Heart left ventricle (tissue), 16 donors: ENCODE measurements around the gene KRTAP2-3. TPM values are rescaled to one million over a fixed set of nuclear protein-coding genes. Genes with fewer than 3 reads are reported as not detected.
A peak's percentile ranks its signal among the peaks of the same experiment; 100 is the strongest.

Experiments used
- ATAC-seq, 4 donors: fragments of 200-7000 bp; cut with Tn5 transposase; one replicate each; pipeline ENCODE4 v1.9.1; 2020 to 2022; ENCODE audit warnings: moderate library complexity in 4 of 4, mild to moderate bottlenecking in 3 of 4, moderate number of reproducible peaks in 1 of 4
- DNase-seq, 5 donors: peaks; one replicate each; pipeline ENCODE4 v3.0.0-alpha.2; 2020
- H3K27ac ChIP-seq, 12 donors: fragments of 200-600 bp; sonication (generic) in 4 of 12; one replicate each; pipeline versions ENCODE4 v1.5.0 to v1.8.0; 2016 to 2022; ENCODE audit warnings: mild to moderate bottlenecking in 2 of 12
- H3K27me3 ChIP-seq, 9 donors: fragments of 200-600 bp; sonication (generic) in 2 of 9; one replicate each; pipeline versions ENCODE4 v1.5.1 to v1.8.0; 2016 to 2022; ENCODE audit warnings: mild to moderate bottlenecking in 3 of 9
- H3K36me3 ChIP-seq, 9 donors: fragments of 200-600 bp; sonication (generic) in 2 of 9; one replicate each; pipeline versions ENCODE4 v1.5.0 to v1.8.0; 2018 to 2022; ENCODE audit warnings: mild to moderate bottlenecking in 2 of 9
- H3K4me1 ChIP-seq, 12 donors: fragments of 200-600 bp; sonication (generic) in 4 of 12; one replicate each; pipeline versions ENCODE4 v1.5.0 to v1.8.0; 2016 to 2022; ENCODE audit warnings: mild to moderate bottlenecking in 3 of 12
- H3K4me3 ChIP-seq, 12 donors: fragments of 200-600 bp; sonication (generic) in 4 of 12; one replicate each; pipeline versions ENCODE4 v1.5.0 to v1.8.0; 2017 to 2022; ENCODE audit warnings: mild to moderate bottlenecking in 9 of 12, moderate library complexity in 4 of 12
- H3K9me3 ChIP-seq, 12 donors: fragments of 200-600 bp; sonication (generic) in 4 of 12; one replicate each; pipeline versions ENCODE4 v1.5.0 to v1.8.0; 2016 to 2022; ENCODE audit warnings: mild to moderate bottlenecking in 1 of 12
- CTCF ChIP-seq, 12 donors: fragments of 200-600 bp; sonication (generic) in 4 of 12; IDR thresholded peaks; one replicate each; pipeline versions ENCODE4 v1.5.0 to v1.8.0; 2018 to 2022; ENCODE audit warnings: antibody characterized with exemption in 12 of 12, mild to moderate bottlenecking in 5 of 12
- POLR2A ChIP-seq, 2 donors: fragments of 450-650 bp; IDR thresholded peaks; one replicate each; pipeline ENCODE4 v1.6.1; 2017; ENCODE audit warnings: antibody characterized with exemption in 2 of 2, mild to moderate bottlenecking in 2 of 2, moderate library complexity in 2 of 2
- WGBS, 4 donors: extraction: QIAGEN DNeasy Blood & Tissue Kit in 2 of 4; methylation state at CpG; one replicate each; pipeline versions ENCODE4 v1.1.5 to v1.1.7; 2013 to 2018; 5-methylcytosine and 5-hydroxymethylcytosine counted together
- intact Hi-C, 10 donors: fragments of 100-400 bp; cut with DNase I; formaldehyde crosslinking; loops; one replicate each; pipeline versions ENCODE4 v1.11.1 to v1.14.2; 2022
- polyA plus RNA-seq, 2 donors: library from polyadenylated mRNA; stranded (reverse); fragments of 200-250 nt; gene quantifications; one replicate each; pipeline ENCODE4 v1.2.3, GENCODE V29; 2013
- total RNA-seq, 9 donors: library from RNA; depleted of rRNA in 2 of 9; stranded (reverse); fragments of >200 nt in 2 of 9; fragmentation: NEBNext Ultra II Directional in 3 of 9; extraction: Animal tissue kit (Norgen Biotek cat#: 25700) in 3 of 9; gene quantifications; one replicate each; pipeline versions ENCODE4 v1.1.0 to v1.2.4, GENCODE V29; 2016 to 2023
- donor health status: ischemic (EF 13 %, LVEDD 7.1; RV severe dilation, severe dysfunction).
- donor health status: healthy with polysubstance abuse.
- donor health status: DM: no; HTN: yes; CAD: no.
- donor health status: DM: no; HTN: no; CAD: no.
- donor health status: ischemic (EF 25% LVEDD 6.9; RV normal size, moderate dysfunction).
- donor health status: ischemic (EF 25% LVEDD 5.7; RV mildly dilated, moderate dysfunction).
- donor health status: healthy.
- donor health status: DM: yes; HTN: yes; CAD: no.
- donor health status: ischemic (EF 35%, LVEDD 5.7; RV mildly dilated, moderate dysfunction).
- donor health status: nonischemic (EF 11% LVEDD 7.7; RV severe dilation, severe dysfunction).
- donor health status: DM: yes; HTN: yes; CAD: no.
- donor health status: PGD.
- donor health status: ischemic (EF 29% LVEDD 5.4; RV normal size, mild dysfunction).
- donor health status: nonischemic (EF 23%, LVEDD 6.1; RV moderate dilation, normal function).

Gene KRTAP2-3
- total and polyA plus RNA-seq, 11 donors = not detected

- Histone ChIP-seq H3K4me1 (peaks cover 0 to 9% (median 0%) of the 10 kb centered on the region in 12 donors), H3K9me3 (peaks cover 0 to 7% (median 0%) of the 10 kb centered on the region in 12 donors), H3K4me3 (no peak overlapping the region), H3K27me3 (peaks cover 0 to 4% (median 0%) of the 10 kb centered on the region in 9 donors), H3K36me3 (no peaks in the 10 kb centered on the region), H3K27ac (no peak overlapping the region)
- TF ChIP-seq CTCF (IDR thresholded peaks at IDR 0.05) (no peak), POLR2A (IDR thresholded peaks at IDR 0.05) (no peak)
- 72 to 84% (median 80%) methylated on average over 9 to 13 of the region's 13 CpGs for WGBS, 4 donors
- ATAC-seq = no peak
- DNase-seq = no peak
- intact Hi-C loops = no loop called here
These were observed 43.2 kb downstream of the KRTAP2-3 start for GRCh38 chr17:41016578-41017215.

- DNase-seq (no peak), ATAC-seq (no peak)
- peaks cover 0 to 9% (median 0%) of the 10 kb centered on the region in 12 donors for H3K4me1 ChIP-seq
- H3K36me3 ChIP-seq = no peaks in the 10 kb centered on the region
- 67 to 77% (median 72%) methylated on average over 7 of the region's 7 CpGs for WGBS, 4 donors
- TF ChIP-seq CTCF (IDR thresholded peaks at IDR 0.05) = no peak
- TF ChIP-seq POLR2A (IDR thresholded peaks at IDR 0.05) = no peak
- H3K27me3 ChIP-seq = peaks cover 0 to 4% (median 0%) of the 10 kb centered on the region in 9 donors
- H3K27ac ChIP-seq = no peak overlapping the region
- H3K4me3 ChIP-seq = no peak overlapping the region
- no peaks in the 10 kb centered on the region for H3K9me3 ChIP-seq
- intact Hi-C loops = no loop called here
These were observed 44.5 kb downstream of the KRTAP2-3 start for GRCh38 chr17:41015454-41015853.

GRCh38 chr17:41013606-41014005 is 46.3 kb downstream of the KRTAP2-3 start:
- no peak overlapping the region for H3K27ac ChIP-seq
- ATAC-seq (peak in 1 of 4 donors; percentile 62), DNase-seq (no peak)
- TF ChIP-seq CTCF (IDR thresholded peaks at IDR 0.05) (no peak), POLR2A (IDR thresholded peaks at IDR 0.05) (no peak)
- no peak overlapping the region for H3K4me3 ChIP-seq
- intact Hi-C loops = loop anchor here in 1 of 10 donors (5.0 kb wide), 1 partner anchor 51 kb away; no protein-coding TSS in a partner anchor
- 3 to 13% (median 12%) methylated on average over 1 of the region's 1 CpG for WGBS, 4 donors
- peaks cover 0 to 4% (median 0%) of the 10 kb centered on the region in 9 donors for H3K27me3 ChIP-seq
- H3K36me3 ChIP-seq = no peaks in the 10 kb centered on the region
- no peaks in the 10 kb centered on the region for H3K9me3 ChIP-seq
- peaks cover 0 to 9% (median 0%) of the 10 kb centered on the region in 12 donors for H3K4me1 ChIP-seq

- ATAC-seq = no peak
These were observed 46.7 kb downstream of the KRTAP2-3 start for GRCh38 chr17:41013181-41013580.

More at GRCh38 chr17:41013181-41013580, 46.7 kb downstream of the KRTAP2-3 start:
- intact Hi-C loops = loop anchor here in 1 of 10 donors (5.0 kb wide), 1 partner anchor 51 kb away; no protein-coding TSS in a partner anchor
- Histone ChIP-seq H3K9me3 (no peaks in the 10 kb centered on the region), H3K36me3 (no peaks in the 10 kb centered on the region), H3K4me3 (no peak overlapping the region), H3K4me1 (peaks cover 0 to 9% (median 0%) of the 10 kb centered on the region in 12 donors), H3K27ac (no peak overlapping the region), H3K27me3 (peaks cover 0 to 4% (median 0%) of the 10 kb centered on the region in 9 donors)
- DNase-seq = no peak
- WGBS, 4 donors = 60 to 81% (median 78%) methylated on average over 3 of the region's 3 CpGs
- no peak for TF ChIP-seq POLR2A (IDR thresholded peaks at IDR 0.05)
- TF ChIP-seq CTCF (IDR thresholded peaks at IDR 0.05) = no peak
